HG03460 (cell line): ENCODE results near the gene TSHZ3.

Source experiments
- ATAC-seq: cut with Tn5 transposase; IDR thresholded peaks from one replicate; pipeline ENCODE4 v1.9.1; 2021; ENCODE audit not compliant: unreplicated experiment

The TSHZ3 gene

GRCh38 chr19:31314849-31315629 is 34.2 kb downstream of the TSHZ3 start:
- no peak for ATAC-seq

- no peak for ATAC-seq
Measured at GRCh38 chr19:31314156-31314555, 35.1 kb downstream of the TSHZ3 start.

DNA sequence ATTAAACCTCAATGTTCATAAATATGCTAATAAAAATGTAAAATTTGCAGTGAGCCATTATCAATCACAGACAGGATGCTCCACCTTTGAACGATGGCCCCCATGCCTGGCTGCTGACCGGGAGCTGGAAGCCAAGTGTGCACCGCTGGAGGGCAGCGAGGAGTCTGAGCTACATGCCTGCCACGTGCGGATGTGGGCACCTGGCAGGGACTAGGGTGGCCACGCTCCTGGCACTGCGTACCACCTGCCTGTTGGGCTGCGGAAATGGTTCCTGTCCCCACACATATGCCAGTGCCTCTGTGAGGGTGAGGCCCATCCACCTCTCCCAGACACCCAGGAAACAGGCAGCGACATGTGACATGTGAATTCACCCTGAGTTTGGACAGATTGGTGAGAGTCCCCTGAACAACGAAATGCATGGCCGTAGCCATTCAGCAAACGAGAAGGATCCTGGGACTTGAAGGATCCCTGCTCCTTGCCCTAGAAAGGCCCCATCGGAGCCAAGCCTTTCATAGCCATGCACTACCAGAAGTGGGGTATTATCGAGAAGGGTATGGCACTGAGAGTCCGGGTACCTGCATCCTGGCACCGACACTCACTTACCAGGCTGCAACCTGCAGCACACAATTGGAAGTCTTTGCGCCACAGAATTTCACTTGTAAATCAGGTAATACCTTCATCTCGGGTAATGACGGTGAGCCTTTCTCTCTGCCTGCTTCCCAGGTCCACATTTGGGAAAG is 35.8 kb downstream of the TSHZ3 start:
- ATAC-seq: no peak

DNA sequence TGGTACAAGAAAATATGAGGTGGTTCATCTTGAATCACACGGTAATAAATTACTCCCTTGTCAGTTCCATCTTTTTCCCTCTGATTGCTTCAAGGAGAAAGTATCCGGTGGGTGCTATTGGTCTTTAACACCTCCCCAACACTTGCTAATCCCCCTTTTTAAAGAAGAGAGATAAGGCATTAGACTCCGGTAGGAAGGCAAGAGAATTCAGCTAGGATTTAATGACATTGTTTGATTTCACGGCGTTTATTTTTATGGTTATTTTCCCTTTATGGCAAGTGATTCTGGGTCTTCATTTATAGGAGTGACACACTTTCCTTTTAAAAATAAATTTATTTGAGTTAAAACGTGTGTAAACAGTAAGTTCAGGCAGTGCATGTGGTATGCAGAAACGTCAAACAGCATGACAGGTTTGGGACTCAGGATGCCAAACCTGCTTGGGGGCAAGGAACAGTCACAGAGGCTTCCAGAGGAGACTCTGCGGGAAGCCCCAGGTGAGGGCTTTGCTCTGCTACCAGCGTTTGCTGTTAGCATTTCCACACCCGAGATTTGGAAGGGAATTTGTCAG is 36.5 kb downstream of the TSHZ3 start:
- no peak for ATAC-seq

DNA sequence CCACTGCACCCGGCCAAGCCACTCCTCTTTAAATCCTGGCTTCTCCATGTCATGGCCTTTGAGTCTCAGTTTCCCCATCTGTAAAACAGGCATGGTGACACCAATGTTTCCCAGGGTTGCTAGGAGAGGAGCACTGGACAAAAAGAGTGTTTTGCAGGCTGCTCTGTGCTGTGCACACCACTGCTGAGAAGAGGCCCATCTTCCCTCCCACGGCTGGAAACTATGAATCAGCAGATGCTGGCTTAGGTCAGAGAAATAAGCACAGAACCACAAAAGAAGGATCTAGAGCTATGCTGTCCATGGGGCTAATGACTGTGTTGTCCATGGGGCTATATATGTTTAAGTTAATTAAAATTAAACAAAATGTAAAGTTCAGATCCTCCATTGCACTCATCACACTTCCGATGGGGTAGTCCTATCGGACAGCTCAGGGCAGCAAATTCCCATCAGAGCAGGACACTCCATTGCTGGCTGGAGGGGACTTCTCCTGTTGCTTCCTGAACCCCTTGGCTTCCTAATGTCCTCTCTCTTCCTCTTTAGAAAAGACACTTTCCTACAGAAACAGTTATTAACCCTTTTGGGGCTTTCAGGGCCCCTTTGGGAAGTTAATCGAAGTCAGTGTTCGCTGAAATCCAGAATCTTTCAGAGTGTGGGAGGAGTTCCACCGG is 37.1 kb downstream of the TSHZ3 start:
- no peak for ATAC-seq

- ATAC-seq: no peak
Measured at GRCh38 chr19:31310432-31311133, 38.7 kb downstream of the TSHZ3 start.

GRCh38 chr19:31308781-31309180 is 40.5 kb downstream of the TSHZ3 start:
- no peak for ATAC-seq

DNA sequence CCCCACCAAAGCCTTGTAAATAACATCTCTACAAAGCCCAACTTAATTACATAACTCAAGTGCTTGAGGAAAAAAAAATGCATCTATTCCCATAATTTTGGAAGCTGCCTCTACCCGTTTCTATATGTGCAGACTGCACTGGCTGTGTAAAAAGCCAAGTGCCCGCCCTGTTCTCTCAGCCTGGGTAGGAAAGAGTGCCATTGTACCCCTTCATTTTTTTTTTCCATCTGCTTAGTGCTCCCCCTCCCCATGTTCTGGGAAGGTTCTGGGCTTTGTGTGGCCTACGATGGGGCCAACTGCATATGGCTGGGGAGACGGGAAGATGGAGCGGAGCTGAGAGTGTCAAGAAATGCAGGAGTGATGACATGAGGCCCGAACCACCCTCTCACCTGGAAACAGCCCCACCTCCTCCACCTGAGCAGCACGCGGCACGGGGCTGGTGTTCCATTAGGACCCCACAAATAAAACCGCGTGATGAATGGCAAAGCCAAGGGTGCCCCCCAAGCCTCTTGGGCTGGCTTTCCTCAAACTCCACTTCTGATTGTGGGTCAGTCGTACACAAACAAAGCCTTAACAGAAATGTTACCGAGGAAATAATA is 42.1 kb downstream of the TSHZ3 start:
- no peak for ATAC-seq

- ATAC-seq: no peak
Measured at GRCh38 chr19:31306006-31306753, 43.1 kb downstream of the TSHZ3 start.

- no peak for ATAC-seq
Measured at GRCh38 chr19:31304831-31305312, 44.4 kb downstream of the TSHZ3 start.

DNA sequence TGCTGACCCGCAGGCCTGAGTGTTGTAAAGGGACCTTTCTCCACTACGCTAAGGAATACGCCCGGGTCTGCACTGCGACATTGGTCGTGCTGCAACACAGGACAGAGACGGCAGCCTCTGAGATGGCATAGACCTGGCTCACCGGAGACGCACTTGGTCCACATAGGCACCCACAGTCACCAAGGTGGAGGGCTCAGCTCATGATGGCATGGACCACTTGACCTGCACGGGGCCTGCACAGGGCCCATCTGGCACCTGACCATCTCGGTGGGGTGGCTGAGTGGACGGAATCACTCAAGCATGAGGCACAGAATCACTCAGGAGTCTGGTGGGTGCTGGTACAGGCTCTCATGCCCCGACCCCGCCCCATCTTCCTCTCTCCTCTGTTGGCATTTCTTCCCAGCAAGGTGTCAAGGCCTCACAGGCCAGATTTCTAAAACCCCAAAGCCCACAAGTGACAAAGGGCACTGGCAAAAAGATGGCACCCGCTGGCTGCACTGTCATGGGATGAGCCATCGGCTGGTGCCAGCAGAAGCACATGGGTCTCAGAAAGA is 45.9 kb downstream of the TSHZ3 start:
- ATAC-seq: no peak

DNA sequence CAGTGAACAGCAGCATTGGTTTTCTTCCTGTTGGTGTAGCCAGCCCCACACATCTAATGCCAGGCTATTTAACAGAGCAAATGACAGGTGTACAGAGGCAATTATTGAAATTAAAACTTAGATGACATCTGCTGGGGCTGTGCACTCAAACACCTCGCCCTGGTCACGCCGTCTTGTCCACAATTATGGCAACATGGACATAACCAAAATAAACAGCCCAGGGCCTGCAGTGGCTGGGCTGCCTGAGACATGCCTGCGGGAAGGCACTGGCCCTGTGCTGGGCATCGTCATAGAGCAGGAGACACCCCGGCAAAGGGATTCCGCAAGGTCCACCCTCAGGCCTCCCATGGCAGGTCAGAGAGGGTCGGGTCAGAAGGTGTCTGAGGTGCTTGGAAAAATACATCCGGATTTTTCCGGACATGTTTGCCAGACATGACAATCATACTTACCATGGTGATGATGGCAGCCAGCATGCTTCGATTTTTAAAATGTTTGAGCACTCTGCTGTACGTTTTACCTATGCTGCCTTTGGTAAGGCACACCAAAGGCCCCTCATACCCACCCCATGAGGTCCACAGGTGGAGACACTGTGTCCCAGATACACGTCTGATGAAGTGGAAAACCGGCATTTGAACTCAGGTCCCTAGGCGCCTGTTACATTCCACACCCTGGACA is 47.8 kb downstream of the TSHZ3 start:
- no peak for ATAC-seq

GRCh38 chr19:31300422-31300821 is 48.8 kb downstream of the TSHZ3 start:
- ATAC-seq: no peak

- no peak for ATAC-seq
Measured at GRCh38 chr19:31299665-31300064, 49.6 kb downstream of the TSHZ3 start.

- no peak for ATAC-seq
Measured at GRCh38 chr19:31297991-31298390, 51.2 kb downstream of the TSHZ3 start.

DNA sequence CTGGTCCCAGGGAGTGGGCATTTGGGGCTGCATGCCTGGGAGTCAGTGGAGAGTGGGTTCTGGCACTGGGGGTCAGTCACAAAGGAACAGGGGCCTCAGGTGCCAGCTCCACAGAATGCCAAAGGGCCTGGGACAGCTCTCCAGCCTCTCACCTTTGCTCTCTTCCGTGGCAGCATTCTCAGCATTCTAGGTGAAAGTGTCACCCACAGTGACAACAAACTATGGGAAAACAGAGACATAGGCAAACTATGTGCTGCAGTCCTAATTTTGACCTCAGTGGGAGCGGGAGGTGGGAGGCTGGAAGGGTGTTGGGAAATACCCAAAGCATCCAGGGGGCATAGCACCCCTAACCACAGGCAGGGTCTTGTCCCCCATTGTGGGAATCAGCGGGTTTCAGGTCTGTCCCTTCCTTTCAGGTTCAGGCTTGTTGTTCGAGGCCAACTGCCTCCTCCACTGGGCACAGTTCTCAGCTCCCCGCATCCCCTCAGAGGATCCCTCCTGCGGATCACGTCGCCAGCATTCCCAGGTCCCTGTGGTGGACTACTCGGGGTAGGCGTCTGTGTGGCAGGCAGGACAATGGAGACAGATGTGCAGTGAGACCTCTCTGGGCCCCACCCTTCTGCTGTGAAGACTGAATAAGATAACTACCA is 52.4 kb downstream of the TSHZ3 start:
- ATAC-seq: no peak

DNA sequence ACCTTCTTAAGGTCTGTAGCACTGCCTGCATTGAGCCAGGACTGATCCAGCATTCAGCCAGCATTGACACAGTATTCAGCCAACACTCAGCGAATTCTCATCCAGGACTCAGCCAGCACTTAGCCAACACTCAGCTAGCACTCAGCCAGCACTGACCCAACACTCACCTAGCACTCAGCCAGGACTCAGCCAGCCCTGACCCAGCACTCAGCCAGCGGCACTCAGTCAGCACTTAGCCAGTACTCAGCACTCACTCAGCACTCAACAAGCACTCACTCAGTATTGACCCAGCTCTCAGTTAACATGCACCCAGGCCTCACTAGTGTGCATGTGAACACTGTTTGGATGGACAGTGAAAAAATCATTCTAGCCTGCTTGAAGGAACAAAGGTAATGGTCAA is 55.0 kb downstream of the TSHZ3 start:
- ATAC-seq: no peak

GRCh38 chr19:31292639-31293185 is 56.5 kb downstream of the TSHZ3 start:
- ATAC-seq: no peak
